ENCODE results near the gene MIGA2.
"Not testable (repeated sequence)": the region's sequence is repeated elsewhere in the genome, so short reads cannot be mapped to it uniquely, and the experiment has no call there.

MIGA2 gene

DNA sequence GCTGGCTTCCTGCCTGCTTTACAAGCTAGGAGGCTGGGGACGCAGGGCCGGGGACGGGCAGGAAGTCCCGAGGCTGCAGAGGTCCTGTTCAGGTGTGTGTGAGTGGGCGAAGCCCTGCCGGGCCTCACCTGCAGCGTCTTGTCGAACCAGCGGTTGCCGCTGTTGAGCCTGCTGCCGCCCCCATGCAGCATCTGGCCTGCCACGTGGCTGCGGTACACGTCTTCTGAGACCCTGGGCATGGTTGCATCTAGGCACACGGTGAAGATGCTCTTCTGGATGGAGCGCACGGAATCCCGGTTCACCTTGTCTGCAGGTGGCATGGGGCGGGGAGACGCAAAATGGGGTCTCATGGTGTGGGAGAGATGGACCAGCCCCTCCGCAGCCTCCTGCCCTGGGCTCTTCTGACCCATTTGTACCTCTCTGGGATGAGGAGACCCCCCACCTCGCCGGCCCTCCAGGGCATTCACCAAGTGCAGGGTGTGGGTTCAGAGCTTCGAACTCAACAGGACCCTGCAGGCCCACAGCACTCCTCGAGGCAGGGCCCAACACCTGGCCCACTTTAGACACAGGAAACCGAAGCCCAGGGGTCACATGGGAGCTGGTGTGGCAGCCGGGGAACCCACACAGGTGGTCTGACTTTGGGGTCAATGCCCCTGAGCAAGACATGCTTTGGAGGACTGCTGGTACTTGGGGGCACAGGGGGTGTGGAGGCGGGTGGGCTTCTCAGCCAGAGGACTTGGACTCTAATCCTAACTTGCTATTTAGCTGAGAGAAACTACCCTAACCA lies 64.2 kb downstream of the MIGA2 start:
- DNase-seq (ENCODE audit: low read depth), result no peak

- DNase-seq (ENCODE audit: low read depth), result no peak
These were observed 64.9 kb downstream of the MIGA2 start for GRCh38 chr9:129101279-129101678.

DNA sequence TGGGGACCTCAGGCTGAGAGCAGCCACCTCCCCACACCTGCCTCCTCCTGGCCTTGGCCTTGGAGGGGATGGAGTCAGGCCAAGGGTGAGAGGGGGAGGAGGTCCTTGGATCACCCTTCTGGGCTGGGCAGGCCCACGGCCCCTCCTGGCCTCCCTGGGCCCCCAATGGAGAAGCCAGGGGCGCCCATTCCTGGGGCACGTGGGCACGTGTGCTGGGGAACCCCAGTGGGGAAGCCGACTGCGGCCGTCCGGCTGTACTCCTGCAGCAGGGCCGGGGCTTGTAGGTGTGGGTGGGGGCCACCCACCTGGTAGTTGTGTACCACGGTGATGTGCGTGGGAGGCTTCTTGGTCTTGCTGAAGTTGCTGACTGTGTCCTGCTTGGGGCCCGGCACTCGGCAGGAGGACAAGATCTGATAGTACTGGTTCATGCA lies 65.7 kb downstream of the MIGA2 start:
- DNase-seq (ENCODE audit: low read depth), result no peak

GRCh38 chr9:129102791-129103594 lies 66.6 kb downstream of the MIGA2 start:
- no peak for DNase-seq (ENCODE audit: low read depth)

DNA sequence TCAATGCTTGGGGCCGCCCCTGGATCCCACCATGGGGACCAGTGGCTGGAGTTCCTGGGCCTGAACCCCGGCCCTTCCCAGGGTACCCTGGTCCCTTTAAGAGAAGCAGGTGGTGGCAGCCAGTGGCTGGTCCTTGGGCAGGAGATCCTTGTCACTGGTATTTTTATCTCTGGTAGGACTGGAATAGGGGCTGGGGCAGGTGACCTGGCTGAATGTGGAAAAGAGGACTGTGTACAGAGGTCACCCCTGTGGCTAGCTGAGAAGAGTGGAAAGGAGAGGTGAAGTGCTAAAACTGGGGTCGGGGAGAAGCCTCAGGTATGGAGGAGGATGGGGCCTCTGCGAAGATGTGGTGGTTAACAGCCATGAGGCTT lies 67.2 kb downstream of the MIGA2 start:
- DNase-seq (ENCODE audit: low read depth), result no peak

DNA sequence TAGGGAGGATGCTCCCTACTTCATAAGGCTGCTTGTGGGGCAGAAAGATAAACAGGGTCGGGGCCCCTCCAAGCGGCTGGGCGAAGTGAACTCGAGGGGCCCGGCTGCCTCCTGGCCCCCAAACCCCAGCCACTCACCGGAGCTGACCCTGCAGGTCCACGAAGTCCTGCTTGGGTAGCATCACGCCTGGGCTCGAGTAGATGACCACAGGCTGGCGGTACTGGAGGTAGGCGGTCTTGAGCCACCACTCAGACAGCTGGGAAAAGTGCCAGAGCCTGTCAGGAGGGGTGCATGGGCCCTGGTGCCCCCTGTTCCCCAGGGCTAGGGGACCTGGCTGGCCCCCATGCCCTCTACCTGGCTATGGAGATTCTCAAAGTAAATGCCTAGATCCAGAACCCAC lies 67.6 kb downstream of the MIGA2 start:
- no peak for DNase-seq (ENCODE audit: low read depth)

DNA sequence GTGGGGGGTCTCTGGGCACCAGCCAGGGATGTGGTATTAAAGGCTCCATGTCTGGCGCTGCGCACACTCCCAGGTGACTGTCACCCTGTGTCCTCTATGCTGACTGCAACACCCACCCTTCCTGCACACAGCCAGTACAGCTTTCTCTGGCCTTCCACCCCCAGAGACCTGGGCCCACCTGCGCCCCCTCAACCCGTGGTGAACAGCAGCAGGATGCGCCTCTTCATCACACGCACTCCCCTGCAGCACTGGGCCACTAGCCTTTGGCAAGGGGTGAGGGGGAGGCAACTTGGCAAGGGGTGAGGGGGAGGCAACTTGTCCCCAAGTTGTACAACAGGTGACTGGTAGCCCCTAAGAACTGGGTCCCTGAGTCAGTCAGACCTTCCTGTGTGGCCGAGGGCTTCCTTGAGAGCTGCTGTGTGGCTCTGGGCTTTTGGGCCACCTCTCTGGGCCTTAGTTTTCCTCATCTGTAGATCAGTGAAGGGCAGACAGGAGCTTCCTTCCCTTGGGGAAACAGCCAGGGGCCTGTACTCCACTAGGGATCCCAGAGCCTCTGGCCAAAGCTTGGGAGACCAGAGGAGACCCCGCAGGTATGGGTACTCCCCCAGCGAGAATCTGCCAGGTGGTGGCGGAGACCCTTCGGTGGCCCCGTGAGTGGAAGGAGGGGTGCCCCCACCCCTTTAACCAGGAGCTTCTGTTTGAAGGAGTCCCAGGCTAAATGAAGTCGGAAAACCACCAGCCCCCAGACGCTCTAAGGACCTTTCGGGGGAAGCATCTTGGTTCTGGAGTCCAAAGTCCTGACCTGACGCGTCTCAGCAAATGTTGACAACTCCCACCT lies 69.7 kb downstream of the MIGA2 start:
- DNase-seq (ENCODE audit: low read depth), result no peak

- no peak for DNase-seq (ENCODE audit: low read depth)
These were observed 71.2 kb downstream of the MIGA2 start for GRCh38 chr9:129107651-129108050.

DNA sequence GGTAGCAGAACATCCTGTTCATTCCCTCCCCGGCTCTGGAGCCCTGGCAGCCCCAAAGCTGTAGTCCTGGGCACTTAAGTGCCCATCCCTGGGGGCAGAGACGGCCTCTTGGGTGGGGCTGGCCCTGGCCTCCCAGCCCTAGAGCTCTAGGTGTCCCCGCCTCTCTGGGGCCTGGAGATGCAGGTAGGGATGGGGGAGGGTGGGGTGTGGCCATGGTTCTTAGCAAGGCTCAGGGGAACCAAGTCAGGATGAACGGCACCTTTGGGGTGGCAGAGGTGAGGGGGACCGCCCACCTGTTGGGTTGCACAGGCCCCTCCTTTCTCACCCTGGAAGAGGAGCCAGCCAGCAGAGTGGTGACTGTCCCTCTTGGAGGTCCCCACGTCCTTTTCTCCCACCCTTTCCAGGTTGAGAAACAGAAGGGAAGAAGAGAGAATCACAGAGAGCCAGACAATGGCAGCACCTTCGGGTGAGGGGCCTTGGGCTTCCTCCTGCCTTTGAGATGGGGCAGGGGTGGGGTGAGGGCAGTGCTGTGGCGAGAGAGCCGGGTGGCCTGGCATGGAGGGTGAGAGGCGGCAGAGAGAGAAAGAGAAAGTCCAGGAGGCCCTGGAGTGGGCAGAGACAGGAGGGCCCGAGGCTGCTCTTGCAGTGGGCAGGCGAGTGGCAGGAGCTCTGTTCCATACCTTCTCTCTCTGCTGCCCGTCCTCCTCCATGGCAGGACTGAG lies 71.8 kb downstream of the MIGA2 start:
- DNase-seq (ENCODE audit: low read depth), result no peak

GRCh38 chr9:129108805-129109536 lies 72.5 kb downstream of the MIGA2 start:
- DNase-seq (ENCODE audit: low read depth), result no peak

GRCh38 chr9:129109537-129109903 lies 73.1 kb downstream of the MIGA2 start:
- DNase-seq (ENCODE audit: low read depth), result no peak

DNA sequence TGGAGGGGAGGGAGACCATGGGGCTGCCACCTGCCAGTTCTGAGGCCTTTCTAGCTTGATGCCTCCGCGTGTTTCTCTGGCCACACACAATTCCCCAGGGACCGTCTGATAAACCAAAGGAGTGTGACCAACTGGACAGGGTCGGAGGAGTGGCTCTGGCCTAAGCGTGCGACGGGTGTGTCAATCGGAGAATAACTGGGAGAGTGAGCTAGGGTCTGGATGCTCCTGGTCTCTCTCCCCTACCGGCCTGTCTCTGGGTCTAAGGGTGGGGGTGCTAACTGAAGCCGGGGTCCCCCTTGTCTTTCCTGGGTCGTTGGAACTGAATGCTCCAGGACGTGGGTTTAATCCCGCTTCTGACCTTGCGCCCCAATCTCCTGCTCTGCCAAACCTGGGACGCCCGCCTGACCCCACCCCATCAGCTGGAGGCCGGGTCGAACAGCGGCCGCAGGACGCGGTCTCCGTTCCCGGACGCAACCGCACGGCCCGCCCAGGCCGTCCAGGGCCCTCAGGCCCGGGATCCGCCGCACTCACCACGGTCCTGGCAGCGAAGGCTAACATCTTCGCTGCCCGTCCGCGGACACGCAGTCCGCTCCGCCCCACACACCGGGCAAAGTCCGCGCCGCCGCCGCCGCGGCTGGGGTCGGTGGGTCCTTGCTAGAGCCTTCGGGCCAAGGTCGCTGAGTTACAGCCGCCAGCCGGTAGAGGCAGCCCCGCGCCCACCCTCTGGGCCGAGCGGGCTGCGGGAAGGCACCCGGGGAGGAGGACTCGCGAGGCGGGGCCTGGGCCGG lies 73.7 kb downstream of the MIGA2 start:
- no peak for DNase-seq (ENCODE audit: low read depth)

GRCh38 chr9:129110740-129111527 lies 74.5 kb downstream of the MIGA2 start, which contains the start of the genes CRAT and PTPA:
CRAT (minus strand) TSS chr9:129110793; CDS start chr9:129110509, 284 bp downstream.
PTPA (plus strand) TSS chr9:129111415; CDS start chr9:129111601, 186 bp downstream.
- DNase-seq (ENCODE audit: low read depth), result peak; percentile 65

DNA sequence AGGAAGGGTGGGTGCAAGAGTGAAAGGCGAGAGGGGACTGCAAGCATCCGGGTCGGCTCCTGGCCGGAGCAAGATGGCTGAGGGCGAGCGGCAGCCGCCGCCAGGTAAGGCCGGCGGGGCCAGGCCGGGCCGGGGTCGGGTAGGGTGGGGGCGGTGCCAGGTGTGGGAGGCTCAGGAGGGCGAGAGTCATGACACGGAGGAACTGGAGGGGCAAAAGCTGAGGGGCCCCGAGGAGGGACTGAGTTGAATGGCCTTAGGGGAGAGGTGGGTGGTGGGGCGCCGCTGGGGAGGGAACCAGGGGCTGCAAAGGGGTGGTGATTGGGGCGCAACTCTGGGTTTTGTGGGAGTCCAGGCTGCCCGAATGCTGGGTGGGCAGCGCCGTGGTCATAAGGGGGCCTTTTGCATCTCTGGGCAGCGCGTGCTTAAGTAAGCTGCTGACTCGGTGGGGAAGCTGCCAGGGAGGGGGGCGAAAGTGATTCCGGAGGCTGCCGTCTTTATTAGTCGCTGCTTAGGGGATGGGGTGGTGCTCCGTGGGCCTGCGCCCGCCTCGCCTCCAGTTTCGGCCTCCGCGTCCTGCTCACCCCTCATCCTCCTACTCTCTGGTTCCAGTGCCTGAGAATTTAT lies 75.2 kb downstream of the MIGA2 start:
- DNase-seq (ENCODE audit: low read depth), result no peak

DNA sequence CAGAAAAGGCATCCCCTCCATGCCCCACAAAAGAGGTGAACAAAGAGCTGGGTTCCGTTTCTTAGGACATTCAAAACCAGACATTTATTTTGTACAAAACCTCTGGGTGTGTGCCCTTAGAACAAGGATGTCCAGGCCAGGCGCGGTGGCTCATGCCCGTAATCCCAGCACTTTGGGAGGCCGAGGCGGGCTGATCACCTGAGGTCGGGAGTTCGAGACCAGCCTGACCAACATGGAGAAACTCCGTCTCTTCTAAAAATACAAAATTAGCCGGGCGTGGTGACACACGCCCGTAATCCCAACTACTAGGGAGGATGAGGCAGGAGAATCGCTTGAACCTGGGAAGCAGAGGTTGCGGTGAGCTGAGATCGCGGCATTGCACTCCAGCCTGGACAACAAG lies 76.1 kb downstream of the MIGA2 start:
- DNase-seq (ENCODE audit: low read depth), result not testable (repeated sequence)

DNA sequence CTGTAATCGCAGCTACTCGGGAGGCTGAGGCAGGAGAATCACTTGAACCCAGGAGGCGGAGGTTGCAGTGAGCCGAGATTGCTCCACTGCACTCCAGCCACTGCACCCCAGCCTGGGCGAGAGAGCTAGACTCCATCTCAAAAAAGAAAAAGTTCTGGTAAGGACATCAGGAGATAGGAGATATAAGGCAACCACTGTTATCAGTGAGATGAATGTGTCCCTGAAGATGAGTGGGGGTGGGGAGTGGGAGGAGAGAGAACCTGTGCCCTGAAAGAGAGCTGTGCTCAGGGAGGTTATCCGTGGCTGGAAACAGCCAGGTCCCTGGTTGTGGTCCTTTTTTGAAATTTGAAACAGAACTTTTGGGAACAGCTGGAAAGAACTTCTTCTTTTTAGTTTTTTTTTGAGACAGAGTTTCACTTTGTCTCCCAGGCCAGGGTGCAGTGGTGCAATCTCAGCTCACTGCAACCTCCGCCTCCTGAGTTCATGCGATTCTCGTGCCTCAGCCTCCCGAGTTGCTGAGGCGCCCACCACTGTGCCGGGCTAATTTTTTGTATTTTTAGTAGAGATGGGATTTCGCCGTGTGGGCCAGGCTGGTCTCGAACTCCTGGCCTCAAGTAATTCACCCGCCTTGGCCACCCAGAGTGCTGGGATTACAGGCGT lies 77.3 kb downstream of the MIGA2 start:
- no peak for DNase-seq (ENCODE audit: low read depth)

DNA sequence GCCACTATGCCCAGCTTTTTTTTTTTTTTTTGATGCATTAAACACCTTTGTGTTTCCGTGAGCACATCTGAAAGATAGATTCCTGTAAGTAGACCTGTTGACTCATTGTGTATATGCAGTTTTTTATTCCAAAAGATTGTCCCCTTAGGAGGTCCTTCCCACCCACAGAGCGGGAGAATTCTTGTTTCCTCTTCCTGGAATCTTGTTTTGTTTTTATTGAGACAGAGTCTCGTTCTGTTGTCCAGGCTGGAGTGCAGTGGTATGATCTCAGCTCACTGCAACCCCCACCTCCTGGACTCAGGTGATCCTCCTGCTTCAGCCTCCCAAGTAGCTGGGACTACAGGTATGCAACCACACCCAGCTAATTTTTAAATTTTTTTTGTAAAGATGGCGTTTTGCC lies 82.4 kb downstream of the MIGA2 start:
- DNase-seq (ENCODE audit: low read depth), result no peak

- DNase-seq (ENCODE audit: low read depth), result no peak
These were observed 85.1 kb downstream of the MIGA2 start for GRCh38 chr9:129121483-129121882.

All from HS-5 (cell line).